ENCODE measurements around the gene KCNQ5. TPM values are rescaled to one million over a fixed set of nuclear protein-coding genes. Genes with fewer than 3 reads are reported as not detected.

Gene KCNQ5
- total RNA-seq, 8 experiments from 2014 or later, result 0.17 to 18.5 (median 1.7) TPM

DNA sequence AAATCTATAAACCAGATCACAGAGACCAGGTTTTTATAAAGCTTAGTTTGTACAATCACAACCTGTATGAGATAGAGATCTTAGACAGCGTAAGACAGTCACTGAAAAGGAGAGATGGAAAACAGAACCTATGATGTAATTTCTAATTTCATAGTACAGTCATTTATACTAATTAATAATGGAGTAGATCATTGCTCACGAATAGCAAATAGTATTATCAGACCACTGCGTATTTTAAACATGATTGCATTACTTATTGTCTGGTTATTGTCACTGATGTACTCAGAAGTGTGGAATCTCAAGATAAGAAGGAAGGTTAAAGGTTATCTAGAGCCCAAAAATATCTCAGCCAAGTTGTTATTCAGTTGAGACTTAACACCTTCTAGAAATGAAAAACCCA lies 487.8 kb downstream of the KCNQ5 start:
- in situ Hi-C loops (cut with MboI; ENCODE audit: low pct_unique_long_range_greater_than_20kb in 2 of 9, low sequenced_read_pairs in 9 of 9, unreplicated experiment in 9 of 9), result no loop called here

DNA sequence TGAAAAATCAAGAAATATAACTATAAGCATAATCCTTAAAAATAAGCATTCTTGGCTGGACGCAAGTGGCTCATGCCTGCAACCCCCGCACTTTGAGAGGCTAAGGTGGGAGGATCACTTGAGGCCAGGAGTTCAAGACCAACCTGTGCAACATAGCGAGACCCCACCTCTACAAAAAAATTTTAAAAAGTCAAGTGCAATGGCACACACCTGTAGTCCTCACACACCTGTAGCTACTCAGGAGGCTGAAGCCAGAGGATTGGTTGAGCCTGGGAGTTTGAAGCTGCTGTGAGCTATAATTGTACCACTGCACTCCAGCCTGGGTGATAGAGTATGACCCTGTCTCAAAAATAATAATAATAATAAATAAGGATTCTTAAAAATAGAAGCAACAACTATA lies 494.5 kb downstream of the KCNQ5 start:
- WGBS, 10 experiments, result 67 to 100% (median 92%) methylated on average over 1 to 3 of the region's 3 CpGs; no CpG with 5 or more reads in 1 of the 10 experiments
- no peak overlapping the region for H3K27ac ChIP-seq
- no peaks in the 10 kb centered on the region for H3K4me1 ChIP-seq (replicated peaks in 1 of 2)
- H3K4me3 ChIP-seq, result no peak overlapping the region
- in situ Hi-C loops (cut with MboI; ENCODE audit: low pct_unique_long_range_greater_than_20kb in 2 of 9, low sequenced_read_pairs in 9 of 9, unreplicated experiment in 9 of 9), result no loop called here
- ATAC-seq (replicated peaks in 6 of 8), result no peak

More for the DNA sequence above, 487.8 kb downstream of the KCNQ5 start:
- H3K4me3 ChIP-seq, result no peak overlapping the region
- ATAC-seq (replicated peaks in 6 of 8), result no peak
- WGBS, 10 experiments, result 10 to 100% (median 56%) methylated on average over 1 to 3 of the region's 3 CpGs
- peaks cover 2 to 8% of the 10 kb centered on the region in 2 donors for H3K4me1 ChIP-seq (replicated peaks in 1 of 2)
- no peak overlapping the region for H3K27ac ChIP-seq

DNA sequence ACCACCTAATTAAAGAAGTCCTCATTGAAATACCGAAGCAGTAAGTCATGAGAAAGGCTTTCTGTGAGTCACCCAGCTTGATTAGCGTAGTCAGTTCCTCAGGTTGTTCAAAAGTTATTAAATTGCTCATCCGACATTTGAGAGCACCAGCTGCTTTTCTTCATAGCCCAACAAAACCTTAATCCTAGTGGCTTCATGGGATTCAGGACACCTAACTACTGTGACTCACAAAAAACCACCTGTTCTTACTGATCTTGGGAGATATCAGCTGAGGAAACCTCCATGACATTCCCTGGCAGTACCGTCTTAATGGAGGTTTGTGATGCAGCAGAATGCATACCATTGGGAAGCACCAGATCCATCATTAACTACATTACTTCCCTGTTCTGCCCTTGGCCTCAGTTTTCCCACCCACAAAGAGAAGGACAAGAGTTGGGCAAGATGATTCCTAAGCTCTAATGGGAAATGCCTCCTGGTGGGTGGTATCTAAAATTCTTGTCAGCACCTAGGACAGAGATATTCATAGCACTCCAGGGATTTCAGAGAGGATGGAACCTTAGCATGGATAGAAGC lies 499.6 kb downstream of the KCNQ5 start:
- peak in 1 of 8 experiments; percentile 41 for ATAC-seq (replicated peaks in 6 of 8)
- Histone ChIP-seq H3K27ac (no peak overlapping the region), H3K4me3 (no peak overlapping the region), H3K4me1 (replicated peaks in 1 of 2) (no peaks in the 10 kb centered on the region)
- WGBS, 10 experiments, result 67 to 100% (median 83%) methylated on average over 1 to 4 of the region's 4 CpGs; no CpG with 5 or more reads in 2 of the 10 experiments
- in situ Hi-C loops (cut with MboI; ENCODE audit: low pct_unique_long_range_greater_than_20kb in 2 of 9, low sequenced_read_pairs in 9 of 9, unreplicated experiment in 9 of 9), result no loop called here

DNA sequence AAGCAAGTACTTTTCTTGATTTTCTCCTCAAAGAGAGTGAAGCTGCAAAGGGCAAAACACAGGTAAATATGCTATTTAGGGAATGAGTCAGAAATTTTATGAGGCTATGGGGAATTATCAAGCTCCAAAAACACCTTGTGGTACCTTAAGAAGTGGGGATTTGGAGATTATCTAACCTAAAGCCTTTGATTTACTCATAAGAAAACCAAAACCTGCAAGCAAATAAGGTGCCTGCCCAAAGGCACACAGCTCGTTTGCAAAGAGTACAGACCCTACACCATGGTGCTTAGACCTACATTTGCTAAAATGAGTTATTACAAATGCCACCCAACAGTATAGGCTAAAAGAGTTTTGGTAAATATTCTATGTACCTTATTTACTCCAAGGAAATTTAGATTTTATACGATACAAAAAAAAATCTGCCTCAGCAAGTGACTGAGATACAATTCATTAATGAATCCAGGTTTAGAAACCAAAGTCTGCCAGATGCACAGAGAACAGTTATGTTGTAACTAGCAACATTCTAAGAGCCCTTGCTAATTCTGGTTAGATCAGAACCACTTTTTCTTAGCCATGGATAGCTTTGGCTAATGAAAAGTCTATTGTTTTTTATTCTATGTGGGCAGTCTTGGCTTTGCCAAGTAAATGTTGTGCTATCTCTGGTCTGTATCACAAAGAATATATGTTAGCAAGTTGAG lies 501.9 kb downstream of the KCNQ5 start:
- WGBS, 10 experiments, result 40 to 100% (median 85%) methylated on average over 1 to 2 of the region's 2 CpGs; no CpG with 5 or more reads in 2 of the 10 experiments
- Histone ChIP-seq H3K4me3 (no peak overlapping the region), H3K4me1 (replicated peaks in 1 of 2) (no peaks in the 10 kb centered on the region), H3K27ac (no peak overlapping the region)
- in situ Hi-C loops (cut with MboI; ENCODE audit: low pct_unique_long_range_greater_than_20kb in 2 of 9, low sequenced_read_pairs in 9 of 9, unreplicated experiment in 9 of 9), result no loop called here
- ATAC-seq (replicated peaks in 6 of 8), result no peak

DNA sequence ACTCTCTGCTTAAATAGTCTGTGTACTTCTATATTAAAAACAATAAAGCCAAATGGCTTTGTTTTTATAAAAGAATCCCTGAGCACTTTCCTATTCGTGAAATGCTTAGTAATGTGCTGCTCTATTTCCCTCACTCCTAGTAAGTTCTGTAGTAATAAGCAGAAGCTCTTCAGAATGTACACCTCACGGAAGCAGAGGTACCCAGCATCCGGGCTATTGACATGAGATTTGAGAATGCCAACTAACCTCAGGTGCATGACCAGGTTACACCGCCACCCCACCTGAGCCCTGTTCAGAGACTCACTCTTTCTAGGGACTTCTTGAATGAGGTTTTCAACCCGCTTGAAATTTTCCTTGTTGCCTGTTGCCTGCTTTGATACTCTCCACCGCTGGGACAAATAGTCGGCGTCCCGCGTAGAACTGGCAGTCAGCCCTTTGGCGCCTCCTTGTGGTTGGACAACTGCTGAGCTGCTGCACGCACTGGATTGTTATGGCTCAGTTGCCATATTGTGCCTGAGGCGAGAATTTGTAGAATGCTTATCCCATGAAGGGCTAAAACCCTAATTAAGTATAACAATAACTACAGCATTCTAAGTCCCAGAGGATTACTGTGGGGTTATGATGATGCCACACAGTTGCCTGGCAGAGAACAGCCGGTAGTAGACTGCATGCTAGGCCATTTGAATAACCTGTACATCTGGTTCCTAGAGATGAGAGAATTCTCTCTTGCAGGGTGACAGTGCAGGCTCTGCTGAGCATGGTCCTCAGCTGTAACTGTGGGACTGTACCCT lies 508.0 kb downstream of the KCNQ5 start:
- in situ Hi-C loops (cut with MboI; ENCODE audit: low pct_unique_long_range_greater_than_20kb in 2 of 9, low sequenced_read_pairs in 9 of 9, unreplicated experiment in 9 of 9), result loop anchor here in 4 of 9 experiments (25.0 kb wide), 3 partner anchors 493 to 718 kb away; partner anchors contain the start of gene KCNQ5 (in 1 of the 4)
- ATAC-seq (replicated peaks in 6 of 8), result peak; percentile 63 to 98 (median 87)
- no peak overlapping the region for H3K4me3 ChIP-seq
- WGBS, 10 experiments, result 0 to 94% (median 54%) methylated on average over 2 to 12 of the region's 14 CpGs
- H3K27ac ChIP-seq, result no peak overlapping the region
- peaks cover 0 to 15% of the 10 kb centered on the region in 2 donors for H3K4me1 ChIP-seq (replicated peaks in 1 of 2)

DNA sequence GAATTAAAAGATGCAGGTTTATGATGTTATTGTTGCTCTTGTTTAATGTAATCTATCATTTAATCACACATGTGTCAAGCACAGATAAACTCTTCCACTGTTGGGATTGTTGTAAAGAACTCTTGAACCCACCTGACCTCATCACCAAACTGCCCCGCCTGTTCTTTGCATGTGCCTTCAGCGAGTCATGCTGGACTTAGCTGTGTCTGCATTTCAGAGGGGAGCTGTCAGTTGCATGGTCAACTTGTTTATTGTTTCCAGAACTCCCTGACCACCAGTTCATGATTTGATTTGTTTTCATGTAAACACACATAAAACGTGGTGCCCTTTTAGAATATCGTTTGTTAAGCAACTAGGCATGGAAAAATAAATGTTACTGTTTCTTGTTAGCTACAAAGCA lies 509.8 kb downstream of the KCNQ5 start:
- no peak overlapping the region for H3K27ac ChIP-seq
- in situ Hi-C loops (cut with MboI; ENCODE audit: low pct_unique_long_range_greater_than_20kb in 2 of 9, low sequenced_read_pairs in 9 of 9, unreplicated experiment in 9 of 9), result loop anchor here in 4 of 9 experiments (25.0 kb wide), 3 partner anchors 494 to 719 kb away; partner anchors contain the start of gene KCNQ5 (in 1 of the 4)
- H3K4me3 ChIP-seq, result no peak overlapping the region
- WGBS, 10 experiments, result 7 to 100% (median 60%) methylated on average over 2 to 4 of the region's 4 CpGs; no CpG with 5 or more reads in 4 of the 10 experiments
- ATAC-seq (replicated peaks in 6 of 8), result peak in 2 of 8 experiments; percentile 77 to 81
- H3K4me1 ChIP-seq (replicated peaks in 1 of 2), result peaks cover 0 to 15% of the 10 kb centered on the region in 2 donors

DNA sequence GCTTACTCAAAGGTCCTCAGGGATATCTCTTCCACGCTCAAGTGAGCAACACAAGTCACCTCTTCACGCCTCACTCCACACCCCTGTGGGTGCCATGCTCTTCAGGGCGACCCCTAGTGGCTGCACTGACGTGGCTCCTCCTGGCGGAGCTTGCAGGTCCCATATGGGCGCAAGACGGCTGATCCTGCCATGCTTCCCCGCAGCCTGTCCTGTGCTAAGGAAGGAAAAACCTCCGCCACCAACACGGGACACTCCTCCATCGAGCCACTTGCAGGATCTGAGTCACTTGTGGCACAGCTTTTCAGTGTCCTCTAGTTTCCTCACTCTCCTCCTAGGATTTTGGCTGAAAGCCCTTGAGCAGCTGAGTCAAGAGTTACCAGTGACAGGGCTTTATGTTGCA lies 512.7 kb downstream of the KCNQ5 start:
- Histone ChIP-seq H3K4me3 (no peak overlapping the region), H3K27ac (no peak overlapping the region), H3K4me1 (replicated peaks in 1 of 2) (peaks cover 0 to 15% of the 10 kb centered on the region in 2 donors)
- no peak for ATAC-seq (replicated peaks in 6 of 8)
- 38 to 93% (median 77%) methylated on average over 1 to 8 of the region's 11 CpGs; no CpG with 5 or more reads in 3 of the 10 experiments for whole genome bisulfite sequencing, 10 experiments
- in situ Hi-C loops (cut with MboI; ENCODE audit: low pct_unique_long_range_greater_than_20kb in 2 of 9, low sequenced_read_pairs in 9 of 9, unreplicated experiment in 9 of 9), result loop anchor here in 4 of 9 experiments (25.0 kb wide), 3 partner anchors 497 to 722 kb away; partner anchors contain the start of gene KCNQ5 (in 1 of the 4)

DNA sequence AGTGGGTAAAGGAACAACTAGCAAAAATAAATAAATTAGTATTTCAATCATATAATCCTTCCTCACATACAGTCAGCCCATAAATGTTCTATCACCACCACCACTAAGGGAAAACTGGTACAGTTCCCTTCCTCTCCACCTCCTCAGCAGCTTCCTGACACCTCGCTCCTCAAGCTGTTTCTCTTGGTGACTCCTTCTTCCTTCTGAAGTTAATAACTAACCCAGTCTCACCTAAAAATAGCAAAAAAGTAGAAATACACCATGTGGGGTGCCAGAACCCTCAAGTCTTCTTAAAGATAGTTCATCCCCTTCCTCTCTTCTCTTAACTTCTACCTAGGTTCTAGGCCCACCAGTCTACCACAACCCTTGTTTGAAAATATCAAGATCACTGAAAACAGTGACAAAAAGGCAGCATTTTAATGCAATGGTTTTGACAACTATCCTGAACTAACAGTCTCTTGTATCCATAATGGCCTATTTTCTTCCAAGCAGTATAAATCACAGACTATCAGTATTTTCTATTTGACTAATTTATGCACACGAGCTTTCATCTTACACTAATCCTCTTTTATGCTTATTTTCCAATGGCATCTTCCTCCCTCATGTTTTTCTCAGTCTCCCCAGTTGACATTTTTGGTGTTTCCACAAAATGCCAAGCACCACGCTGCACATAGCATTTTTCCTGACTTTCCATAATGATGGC lies 518.0 kb downstream of the KCNQ5 start:
- peak in 3 of 8 experiments; percentile 45 to 83 (median 57) for ATAC-seq (replicated peaks in 6 of 8)
- WGBS, 10 experiments, result 27 to 100% (median 71%) methylated on average over 1 to 3 of the region's 3 CpGs
- in situ Hi-C loops (cut with MboI; ENCODE audit: low pct_unique_long_range_greater_than_20kb in 2 of 9, low sequenced_read_pairs in 9 of 9, unreplicated experiment in 9 of 9), result loop anchor here in 4 of 9 experiments (25.0 kb wide), 3 partner anchors 503 to 728 kb away; partner anchors contain the start of gene KCNQ5 (in 1 of the 4)
- Histone ChIP-seq H3K27ac (no peak overlapping the region), H3K4me1 (replicated peaks in 1 of 2) (peaks cover 0 to 2% of the 10 kb centered on the region in 2 donors), H3K4me3 (no peak overlapping the region)

DNA sequence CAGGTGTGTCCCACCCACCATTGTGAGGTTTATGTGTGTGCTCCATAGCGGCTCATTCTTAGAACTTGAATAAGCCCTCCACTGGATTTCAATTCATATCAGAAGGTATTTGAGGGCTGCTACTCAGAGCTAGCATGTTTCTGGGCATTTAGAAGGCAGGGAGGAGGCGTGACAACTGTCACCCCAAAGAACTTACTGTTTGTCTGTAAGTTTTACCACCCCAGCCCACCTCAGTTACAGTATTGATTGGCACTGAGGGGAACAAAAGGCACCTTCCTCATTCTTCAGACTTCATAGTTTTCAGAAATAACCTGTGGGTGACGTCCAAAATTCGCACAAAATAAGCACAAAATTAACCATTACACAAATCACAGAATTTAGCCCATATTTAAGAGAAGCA lies 521.7 kb downstream of the KCNQ5 start:
- Histone ChIP-seq H3K4me3 (no peak overlapping the region), H3K4me1 (replicated peaks in 1 of 2) (peaks cover 0 to 2% of the 10 kb centered on the region in 2 donors), H3K27ac (no peak overlapping the region)
- no peak for ATAC-seq (replicated peaks in 6 of 8)
- 0 to 100% (median 82%) methylated on average over 1 to 4 of the region's 4 CpGs; no CpG with 5 or more reads in 3 of the 10 experiments for WGBS, 10 experiments
- in situ Hi-C loops (cut with MboI; ENCODE audit: low pct_unique_long_range_greater_than_20kb in 2 of 9, low sequenced_read_pairs in 9 of 9, unreplicated experiment in 9 of 9), result loop anchor here in 4 of 9 experiments (25.0 kb wide), 3 partner anchors 506 to 731 kb away; partner anchors contain the start of gene KCNQ5 (in 1 of the 4)

DNA sequence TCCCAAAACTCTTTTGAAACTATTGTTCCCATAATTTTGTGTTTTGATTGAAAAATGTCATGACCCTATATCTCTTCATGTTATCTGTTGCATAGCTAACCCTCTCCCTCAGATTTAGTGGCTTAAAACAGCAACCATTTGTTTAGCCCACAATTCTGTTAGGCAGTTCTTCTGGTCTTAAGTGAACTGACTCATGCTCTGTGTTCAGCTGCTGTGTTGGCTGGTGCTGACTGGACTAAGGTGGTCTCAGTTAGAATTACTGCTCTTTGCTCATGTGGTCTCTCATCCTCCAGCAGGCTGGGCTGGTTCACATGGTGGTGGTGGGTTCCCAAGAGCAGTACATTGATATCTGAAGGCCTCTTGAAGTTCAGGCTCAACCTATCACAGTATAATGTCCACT lies 522.7 kb downstream of the KCNQ5 start:
- peaks cover 0 to 2% of the 10 kb centered on the region in 2 donors for H3K4me1 ChIP-seq (replicated peaks in 1 of 2)
- H3K4me3 ChIP-seq, result no peak overlapping the region
- in situ Hi-C loops (cut with MboI; ENCODE audit: low pct_unique_long_range_greater_than_20kb in 2 of 9, low sequenced_read_pairs in 9 of 9, unreplicated experiment in 9 of 9), result loop anchor here in 4 of 9 experiments (25.0 kb wide), 3 partner anchors 507 to 732 kb away; partner anchors contain the start of gene KCNQ5 (in 1 of the 4)
- ATAC-seq (replicated peaks in 6 of 8), result no peak
- no peak overlapping the region for H3K27ac ChIP-seq

DNA sequence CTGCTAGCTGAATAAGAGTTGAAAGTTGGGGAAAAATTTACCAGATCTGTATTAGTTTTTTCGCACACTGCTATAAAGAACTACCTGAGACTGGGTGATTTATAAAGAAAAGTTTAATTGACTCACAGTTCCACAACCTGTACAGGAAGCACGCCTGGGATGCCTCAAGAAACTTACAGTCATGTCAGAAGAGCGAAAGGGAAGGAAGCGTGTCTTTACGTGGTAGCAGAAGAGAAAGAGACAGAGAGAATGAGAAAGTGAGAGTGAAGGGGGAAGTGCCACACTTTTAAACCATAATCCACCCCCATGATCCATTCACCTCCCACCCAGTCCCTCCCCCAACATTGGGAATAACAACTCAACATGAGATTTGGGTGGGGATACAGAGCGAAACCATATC lies 523.8 kb downstream of the KCNQ5 start:
- H3K4me1 ChIP-seq (replicated peaks in 1 of 2), result no peaks in the 10 kb centered on the region
- no peak overlapping the region for H3K27ac ChIP-seq
- no peak overlapping the region for H3K4me3 ChIP-seq
- 40 to 100% (median 90%) methylated on average over 1 to 6 of the region's 6 CpGs; no CpG with 5 or more reads in 1 of the 10 experiments for WGBS, 10 experiments
- in situ Hi-C loops (cut with MboI; ENCODE audit: low pct_unique_long_range_greater_than_20kb in 2 of 9, low sequenced_read_pairs in 9 of 9, unreplicated experiment in 9 of 9), result loop anchor here in 4 of 9 experiments (25.0 kb wide), 3 partner anchors 508 to 733 kb away; partner anchors contain the start of gene KCNQ5 (in 1 of the 4)
- no peak for ATAC-seq (replicated peaks in 6 of 8)

DNA sequence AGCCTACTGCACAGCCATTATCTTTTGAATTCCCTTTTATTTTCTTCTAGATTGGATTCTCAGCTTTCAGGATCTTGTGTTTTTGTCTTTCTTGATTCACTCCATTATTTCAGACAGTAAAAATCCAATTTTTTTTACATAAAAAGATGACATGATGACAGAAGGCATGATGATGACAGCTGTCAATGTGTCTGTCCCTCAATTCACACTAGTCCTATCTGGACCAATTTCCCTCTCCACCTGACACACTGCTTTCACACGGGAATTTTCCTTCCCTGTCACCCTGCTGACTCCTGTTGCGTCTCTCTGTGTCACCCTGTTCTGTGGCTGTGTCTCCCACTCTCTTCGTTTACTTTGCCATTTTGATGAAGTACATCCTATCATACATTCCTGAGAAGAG lies 529.9 kb downstream of the KCNQ5 start:
- in situ Hi-C loops (cut with MboI; ENCODE audit: low pct_unique_long_range_greater_than_20kb in 2 of 9, low sequenced_read_pairs in 9 of 9, unreplicated experiment in 9 of 9), result loop anchor here in 1 of 9 experiments (25.0 kb wide), 2 partner anchors 539 to 739 kb away; partner anchors contain the start of gene KCNQ5
- Histone ChIP-seq H3K4me3 (no peak overlapping the region), H3K4me1 (replicated peaks in 1 of 2) (no peaks in the 10 kb centered on the region), H3K27ac (no peak overlapping the region)
- WGBS, 10 experiments, result 7 to 91% (median 71%) methylated on average over 1 to 3 of the region's 3 CpGs; no CpG with 5 or more reads in 1 of the 10 experiments
- no peak for ATAC-seq (replicated peaks in 6 of 8)

Data from motor neuron (in vitro differentiated cells).